ENCODE data around the gene FCMR.

- TF ChIP-seq, protein P1, sequence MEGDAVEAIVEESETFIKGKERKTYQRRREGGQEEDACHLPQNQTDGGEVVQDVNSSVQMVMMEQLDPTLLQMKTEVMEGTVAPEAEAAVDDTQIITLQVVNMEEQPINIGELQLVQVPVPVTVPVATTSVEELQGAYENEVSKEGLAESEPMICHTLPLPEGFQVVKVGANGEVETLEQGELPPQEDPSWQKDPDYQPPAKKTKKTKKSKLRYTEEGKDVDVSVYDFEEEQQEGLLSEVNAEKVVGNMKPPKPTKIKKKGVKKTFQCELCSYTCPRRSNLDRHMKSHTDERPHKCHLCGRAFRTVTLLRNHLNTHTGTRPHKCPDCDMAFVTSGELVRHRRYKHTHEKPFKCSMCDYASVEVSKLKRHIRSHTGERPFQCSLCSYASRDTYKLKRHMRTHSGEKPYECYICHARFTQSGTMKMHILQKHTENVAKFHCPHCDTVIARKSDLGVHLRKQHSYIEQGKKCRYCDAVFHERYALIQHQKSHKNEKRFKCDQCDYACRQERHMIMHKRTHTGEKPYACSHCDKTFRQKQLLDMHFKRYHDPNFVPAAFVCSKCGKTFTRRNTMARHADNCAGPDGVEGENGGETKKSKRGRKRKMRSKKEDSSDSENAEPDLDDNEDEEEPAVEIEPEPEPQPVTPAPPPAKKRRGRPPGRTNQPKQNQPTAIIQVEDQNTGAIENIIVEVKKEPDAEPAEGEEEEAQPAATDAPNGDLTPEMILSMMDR (conservative IDR thresholded peaks at IDR 0.05; ENCODE audit: low read depth in 2 of 2): no peak
- TF ChIP-seq JUNB (IDR thresholded peaks at IDR 0.05; ENCODE audit: unreplicated experiment): no peak
Observed at GRCh38 chr1:206890125-206891060, 31.3 kb downstream of the FCMR start.
